GM12875 (cell line): ENCODE results near the gene ASTN1.

Experiments used
- H3K4me3 ChIP-seq: one replicate; pipeline ENCODE4 v1.5.1; 2011; ENCODE audit warnings: low read depth, low read length, control low read depth
- TF ChIP-seq, protein P1 (sequence below): IDR thresholded peaks from 2 replicates; pipeline ENCODE4 v1.5.1; 2011; ENCODE audit warnings: low read depth, mild to moderate bottlenecking, control low read depth, inconsistent platforms, low read length, moderate library complexity, borderline replicate concordance; ENCODE audit not compliant: insufficient read depth

Gene ASTN1

DNA sequence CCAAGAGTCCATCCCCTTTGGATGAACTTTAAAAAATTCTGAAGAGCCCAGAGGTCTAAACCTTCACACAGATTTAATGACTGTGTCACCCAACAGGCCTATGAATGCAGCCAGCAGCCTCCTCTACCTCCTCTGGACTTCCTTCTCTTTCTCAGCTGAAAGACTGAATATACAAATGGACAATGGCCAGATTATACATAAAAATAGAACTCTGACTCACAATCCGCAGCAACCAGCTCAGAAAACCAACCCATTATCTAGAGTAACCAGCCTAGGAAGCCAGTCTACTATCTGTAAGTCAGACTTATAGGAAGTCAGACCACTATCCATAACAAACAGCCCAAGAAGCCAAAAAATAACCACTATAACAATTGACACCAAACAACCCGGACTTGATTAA is 224.5 kb downstream of the ASTN1 start:
- TF ChIP-seq, protein P1, sequence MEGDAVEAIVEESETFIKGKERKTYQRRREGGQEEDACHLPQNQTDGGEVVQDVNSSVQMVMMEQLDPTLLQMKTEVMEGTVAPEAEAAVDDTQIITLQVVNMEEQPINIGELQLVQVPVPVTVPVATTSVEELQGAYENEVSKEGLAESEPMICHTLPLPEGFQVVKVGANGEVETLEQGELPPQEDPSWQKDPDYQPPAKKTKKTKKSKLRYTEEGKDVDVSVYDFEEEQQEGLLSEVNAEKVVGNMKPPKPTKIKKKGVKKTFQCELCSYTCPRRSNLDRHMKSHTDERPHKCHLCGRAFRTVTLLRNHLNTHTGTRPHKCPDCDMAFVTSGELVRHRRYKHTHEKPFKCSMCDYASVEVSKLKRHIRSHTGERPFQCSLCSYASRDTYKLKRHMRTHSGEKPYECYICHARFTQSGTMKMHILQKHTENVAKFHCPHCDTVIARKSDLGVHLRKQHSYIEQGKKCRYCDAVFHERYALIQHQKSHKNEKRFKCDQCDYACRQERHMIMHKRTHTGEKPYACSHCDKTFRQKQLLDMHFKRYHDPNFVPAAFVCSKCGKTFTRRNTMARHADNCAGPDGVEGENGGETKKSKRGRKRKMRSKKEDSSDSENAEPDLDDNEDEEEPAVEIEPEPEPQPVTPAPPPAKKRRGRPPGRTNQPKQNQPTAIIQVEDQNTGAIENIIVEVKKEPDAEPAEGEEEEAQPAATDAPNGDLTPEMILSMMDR = no peak
- no peak overlapping the region for H3K4me3 ChIP-seq

DNA sequence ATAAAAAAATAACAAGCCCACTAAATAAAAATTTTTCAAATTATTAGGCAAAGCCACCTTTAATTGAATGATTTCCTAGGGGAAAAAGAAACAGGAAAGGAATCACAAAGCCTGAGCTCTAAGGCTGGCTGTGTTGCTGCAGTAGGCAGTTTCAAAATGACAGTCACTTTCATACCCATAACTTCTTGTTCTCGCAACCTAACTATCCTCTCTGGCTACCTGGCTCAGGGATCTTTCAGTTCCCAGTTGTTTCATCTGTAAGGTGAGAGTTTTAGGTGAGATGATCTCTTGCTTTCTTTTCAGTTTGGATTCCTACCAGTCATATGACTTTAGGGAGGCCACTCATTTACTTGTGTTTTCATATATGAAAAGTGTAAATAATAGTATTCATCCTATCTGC is 226.1 kb downstream of the ASTN1 start:
- TF ChIP-seq, protein P1 = no peak
- no peak overlapping the region for H3K4me3 ChIP-seq

DNA sequence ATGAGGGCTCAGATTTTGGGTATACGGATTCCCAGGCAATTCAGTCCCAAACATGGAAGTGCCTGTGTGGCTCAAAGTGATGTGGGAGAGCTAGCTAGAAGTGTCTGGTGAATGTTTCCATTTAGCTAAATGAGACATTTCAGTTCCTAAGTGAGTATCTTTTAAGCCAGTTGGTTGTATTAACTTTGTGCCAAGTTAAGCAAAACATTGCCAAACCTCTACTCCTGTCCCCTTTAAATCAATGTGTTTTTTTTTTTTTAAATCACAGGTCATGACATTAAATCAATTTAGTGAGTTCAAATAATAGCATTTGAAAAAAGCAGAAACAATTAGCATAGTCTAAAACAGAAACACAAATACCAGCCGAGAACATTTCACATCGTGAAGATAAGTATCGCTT is 230.1 kb downstream of the ASTN1 start:
- no peak overlapping the region for H3K4me3 ChIP-seq
- TF ChIP-seq, protein P1 = no peak

DNA sequence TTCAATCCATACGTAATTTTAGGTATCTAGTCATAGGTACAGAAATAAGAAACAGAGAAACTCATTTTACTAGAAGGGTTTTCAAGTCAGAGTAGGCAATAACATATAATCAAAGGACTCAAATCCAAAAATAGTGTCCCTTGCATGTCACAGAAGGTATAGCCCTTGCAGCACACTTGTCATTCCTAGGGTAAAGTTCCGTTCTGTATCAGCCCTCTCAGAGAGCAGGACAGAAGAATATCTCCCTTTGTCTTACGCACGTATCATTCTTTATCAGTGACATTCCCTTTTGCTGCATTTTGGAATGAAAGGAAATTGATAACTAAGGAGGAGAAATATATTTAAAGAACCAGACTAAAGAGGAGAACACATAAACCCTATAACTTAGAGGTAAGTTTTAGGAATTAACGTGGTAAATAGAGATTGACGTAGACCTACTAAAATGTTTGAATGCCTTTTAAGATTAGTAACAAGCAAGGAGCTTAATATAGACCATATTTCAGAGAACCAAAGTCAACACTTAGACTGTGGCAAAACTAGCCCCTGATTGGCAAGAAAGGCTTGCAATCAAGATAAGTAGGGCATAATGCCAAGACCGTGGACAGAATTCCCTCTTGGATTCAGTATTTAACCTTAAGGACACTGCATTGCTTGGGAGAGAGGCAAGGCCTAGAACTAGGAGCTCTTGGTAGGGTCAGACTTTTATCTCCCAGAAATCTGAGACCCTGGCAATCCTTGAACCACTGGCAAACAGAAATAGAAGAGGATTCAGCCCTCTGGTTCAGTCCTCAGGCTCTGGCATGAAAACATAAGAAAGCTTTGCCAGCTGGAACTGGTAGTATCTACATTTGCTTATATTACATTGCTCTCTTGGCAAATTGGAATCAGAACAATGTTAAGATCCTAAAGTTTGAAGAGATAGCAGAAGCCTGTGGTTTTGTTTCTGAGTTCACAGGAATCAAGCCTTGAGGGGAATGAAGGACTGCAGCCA is 232.1 kb downstream of the ASTN1 start:
- no peak overlapping the region for H3K4me3 ChIP-seq
- TF ChIP-seq, protein P1 = no peak

DNA sequence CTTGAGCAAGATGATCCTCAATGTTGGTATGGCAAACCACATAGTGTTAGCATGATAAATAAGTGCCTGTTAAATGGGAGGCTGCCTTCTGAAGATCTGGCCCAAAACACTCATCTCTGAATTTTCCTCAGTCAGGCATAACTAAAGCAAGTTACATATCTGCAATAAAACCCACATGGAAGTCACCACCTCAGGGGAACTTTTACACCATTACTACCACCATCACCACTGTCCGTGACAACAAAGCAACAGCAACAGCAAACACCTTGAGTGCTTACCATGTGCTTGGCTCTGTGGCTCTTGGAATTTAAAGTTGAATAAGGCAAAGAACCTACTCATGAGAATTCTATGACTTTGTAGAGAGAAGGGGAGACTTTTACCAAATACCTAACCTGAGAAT is 233.0 kb downstream of the ASTN1 start:
- H3K4me3 ChIP-seq = no peak overlapping the region
- TF ChIP-seq, protein P1 = no peak

DNA sequence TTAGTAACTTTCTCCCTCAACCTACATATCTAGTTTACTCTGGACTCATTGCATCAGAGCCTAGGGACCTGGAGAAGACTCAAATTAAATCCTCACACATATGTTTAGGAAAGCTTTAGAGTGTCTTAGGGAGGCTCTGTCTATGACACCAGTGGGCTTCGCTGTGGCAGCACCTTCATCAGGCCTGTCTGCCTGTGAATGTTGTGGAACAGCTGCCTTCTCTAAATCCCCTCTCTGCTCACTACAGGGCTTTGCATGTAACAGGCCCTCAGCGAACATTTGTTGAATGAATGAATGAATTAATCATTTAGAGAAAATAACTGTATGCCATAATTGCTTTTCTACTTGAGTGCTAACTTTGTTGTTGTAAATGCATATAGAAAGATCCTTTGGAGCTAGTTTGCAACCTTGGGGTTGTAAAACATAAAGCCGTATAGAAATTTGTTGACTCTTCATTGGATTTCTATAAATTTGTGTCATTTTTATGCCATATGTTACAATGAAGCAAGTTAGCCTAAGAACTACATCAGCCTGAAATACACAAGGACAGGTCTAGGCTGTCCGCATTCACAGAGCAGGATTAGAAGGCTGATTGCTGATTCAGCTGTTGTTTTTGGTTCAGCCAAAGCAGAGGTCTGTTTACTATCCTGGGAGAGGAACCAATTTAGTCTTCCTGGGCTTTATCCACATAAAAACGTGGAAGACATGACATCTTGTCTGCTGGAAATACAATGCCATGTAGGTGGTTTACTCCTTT is 238.0 kb downstream of the ASTN1 start:
- TF ChIP-seq, protein P1 = no peak

More for the DNA sequence above, 238.0 kb downstream of the ASTN1 start:
- H3K4me3 ChIP-seq = no peak overlapping the region
